ENCODE measurements around the gene GAB1. TPM values are rescaled to one million over a fixed set of nuclear protein-coding genes. Genes with fewer than 3 reads are reported as not detected.
A peak's percentile ranks its signal among the peaks of the same experiment; 100 is the strongest.
"Not testable (repeated sequence)": the region's sequence is repeated elsewhere in the genome, so short reads cannot be mapped to it uniquely, and the experiment has no call there.

GAB1 gene
- total RNA-seq, 1 donor from 2014 or later: 30.2 TPM

DNA sequence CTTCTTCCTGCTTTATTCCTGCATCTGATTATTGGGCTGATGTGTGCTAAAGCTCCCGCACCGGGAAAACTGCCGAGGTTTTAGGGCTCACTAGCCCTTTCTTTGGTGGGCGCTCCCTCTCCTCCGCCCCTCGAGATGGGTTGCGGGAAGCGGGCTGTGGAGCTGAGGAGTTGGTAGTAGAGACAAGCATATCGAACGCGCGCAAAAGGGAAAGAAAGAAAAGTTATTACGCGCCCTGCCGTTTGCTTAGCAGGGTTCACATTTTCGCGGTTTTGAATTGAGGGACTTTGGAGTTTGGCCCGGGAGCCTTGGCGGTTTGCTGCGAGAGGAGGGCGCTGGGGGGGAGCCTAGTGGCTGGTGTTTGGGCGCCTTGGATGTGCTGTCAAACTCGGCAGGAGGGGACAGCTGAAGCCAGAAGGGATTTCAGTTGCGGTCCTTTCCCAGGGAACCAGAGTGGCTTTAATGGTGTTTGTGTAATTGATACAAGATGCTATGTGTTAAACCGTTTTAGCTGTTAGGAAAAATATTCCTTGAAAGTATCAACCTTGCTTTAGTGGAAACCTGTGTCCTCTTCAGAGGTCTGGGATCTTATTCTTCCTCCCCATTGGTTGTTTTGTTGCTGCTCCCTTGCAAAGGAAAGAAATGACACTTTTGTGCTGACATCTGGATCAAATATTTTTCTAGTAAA, 1.1 kb downstream of the GAB1 start:
- DNase-seq (ENCODE audit: low spot score): peak; percentile 87

DNA sequence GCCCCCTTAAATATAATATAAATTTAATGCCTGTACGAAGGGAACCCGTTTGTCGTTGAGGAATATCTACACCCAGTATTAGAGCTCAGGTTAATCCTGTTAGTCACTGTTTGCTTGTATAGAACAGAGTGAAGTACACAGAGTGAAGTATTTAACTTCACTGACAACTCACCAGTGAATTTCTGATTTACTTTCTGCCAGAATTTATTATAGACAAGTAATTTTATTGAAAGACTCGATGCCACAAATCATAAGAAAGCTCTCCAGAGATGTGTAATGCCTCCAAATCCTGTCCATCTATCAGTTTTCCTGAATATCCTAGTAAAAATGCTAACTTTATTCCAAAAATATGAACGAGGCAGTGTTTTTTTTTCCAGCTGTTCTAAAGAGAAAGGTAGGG, 1.6 kb downstream of the GAB1 start:
- no peak for DNase-seq (ENCODE audit: low spot score)

DNA sequence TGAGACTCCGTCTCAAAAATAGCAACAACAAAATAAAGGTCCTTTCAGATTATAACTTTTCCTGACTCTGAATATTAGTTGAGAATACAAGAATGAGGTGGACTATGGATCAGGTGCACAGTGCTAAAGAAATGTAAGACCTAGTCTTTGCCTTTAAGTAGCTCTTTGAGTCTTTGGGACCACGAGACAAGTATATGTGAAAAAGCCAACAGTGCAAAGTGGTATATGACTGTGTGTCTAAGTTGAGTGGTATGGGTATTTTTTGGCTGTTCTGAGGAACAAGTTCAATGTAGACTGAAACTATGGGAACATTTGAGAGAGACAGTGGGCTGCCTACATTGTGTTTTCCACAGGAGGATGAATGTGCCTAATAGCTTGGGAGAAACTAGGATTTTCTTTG, 2.8 kb downstream of the GAB1 start:
- no peak for DNase-seq (ENCODE audit: low spot score)

DNA sequence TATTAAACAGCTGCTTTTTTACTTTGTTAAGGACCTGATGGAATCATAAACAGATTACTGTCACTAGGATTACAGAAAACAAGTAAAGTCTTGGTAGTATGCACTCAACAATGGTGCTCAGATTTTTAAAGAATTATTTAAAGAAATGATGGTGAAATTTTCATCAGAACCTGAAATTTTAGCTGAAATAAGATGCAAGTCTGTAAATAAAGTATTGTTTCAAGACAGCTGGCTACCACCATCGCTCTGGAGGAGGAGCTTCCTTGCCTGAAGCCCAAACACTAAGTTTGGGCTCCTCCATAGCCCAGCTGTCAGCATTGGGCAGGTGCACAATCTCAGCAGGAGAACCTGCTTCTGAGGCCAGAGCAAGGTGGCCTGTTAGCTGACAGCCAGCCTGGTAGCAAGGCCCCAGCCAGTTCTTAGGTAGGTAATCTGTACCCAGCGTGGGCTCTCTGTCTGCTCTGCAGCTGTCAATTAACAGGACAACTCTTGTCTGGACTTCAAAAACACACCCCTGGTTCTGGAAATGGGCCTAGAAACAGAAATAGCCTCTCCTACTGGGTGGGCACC, 4.6 kb downstream of the GAB1 start:
- peak; percentile 64 for DNase-seq (ENCODE audit: low spot score)

DNA sequence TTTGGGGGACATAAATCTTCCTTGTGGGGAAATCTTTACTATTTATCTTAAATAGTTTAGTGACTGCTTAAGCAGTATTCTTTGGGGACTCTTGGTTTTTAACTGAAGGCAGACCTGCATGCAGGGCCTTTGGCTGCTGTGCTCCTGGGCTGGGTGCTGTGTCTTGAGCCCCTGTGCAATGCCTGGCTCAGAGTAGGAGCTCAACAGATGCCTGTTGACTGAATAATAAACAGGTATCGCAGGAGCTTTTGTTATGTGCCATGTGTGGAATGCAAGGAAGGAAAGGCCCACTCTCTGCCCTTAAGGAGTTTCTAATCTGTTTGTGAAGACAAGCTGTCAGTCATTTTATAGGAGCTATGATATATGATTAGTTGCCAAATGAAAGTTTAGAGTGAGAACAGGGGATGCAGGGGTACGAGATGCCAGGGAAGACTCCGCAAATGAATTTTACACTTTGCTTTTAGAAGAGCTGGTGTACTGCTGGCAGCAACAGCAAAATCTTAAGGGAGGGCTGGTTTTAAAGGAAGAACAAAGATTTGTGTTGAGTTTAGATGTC, 6.7 kb downstream of the GAB1 start:
- no peak for DNase-seq (ENCODE audit: low spot score)

DNA sequence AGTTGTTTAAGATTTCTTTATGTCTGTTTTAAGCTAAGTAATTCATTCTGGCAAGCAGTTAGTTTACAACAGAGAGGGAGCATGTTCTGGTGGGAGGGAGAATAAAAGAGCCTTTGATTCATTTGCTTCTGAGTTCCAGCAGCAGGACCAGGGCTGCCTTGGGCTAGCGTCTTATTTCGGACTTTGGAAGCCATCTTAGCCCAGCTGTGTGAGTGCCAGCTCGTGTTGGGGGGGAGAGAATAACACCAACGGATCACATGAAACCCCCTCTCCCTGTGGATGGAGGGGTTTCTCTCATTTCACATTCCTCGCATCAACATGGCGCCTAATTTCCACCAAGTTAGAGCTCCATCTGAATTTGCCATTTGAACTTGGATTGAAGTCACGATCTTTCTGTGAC, 7.4 kb downstream of the GAB1 start:
- DNase-seq (ENCODE audit: low spot score): no peak

DNA sequence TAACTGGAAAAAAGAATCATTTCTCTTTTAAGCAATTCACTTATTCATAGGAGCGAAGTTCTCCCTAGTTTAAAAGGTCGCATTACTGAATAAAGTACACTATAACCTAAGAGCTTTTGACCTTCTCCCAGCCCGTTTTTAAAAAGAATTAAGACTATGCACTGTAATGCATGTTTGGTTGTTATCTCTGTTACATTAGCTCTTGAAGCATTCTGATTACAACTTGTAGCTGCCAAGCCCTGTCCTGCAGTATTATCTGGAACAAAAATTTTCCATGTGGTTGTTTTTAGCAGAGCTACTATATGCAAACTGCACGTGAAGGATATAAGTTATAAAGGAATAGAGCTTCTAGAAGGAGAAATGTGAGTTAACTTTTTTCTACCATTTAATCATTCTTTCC, 8.1 kb downstream of the GAB1 start:
- no peak for DNase-seq (ENCODE audit: low spot score)

DNA sequence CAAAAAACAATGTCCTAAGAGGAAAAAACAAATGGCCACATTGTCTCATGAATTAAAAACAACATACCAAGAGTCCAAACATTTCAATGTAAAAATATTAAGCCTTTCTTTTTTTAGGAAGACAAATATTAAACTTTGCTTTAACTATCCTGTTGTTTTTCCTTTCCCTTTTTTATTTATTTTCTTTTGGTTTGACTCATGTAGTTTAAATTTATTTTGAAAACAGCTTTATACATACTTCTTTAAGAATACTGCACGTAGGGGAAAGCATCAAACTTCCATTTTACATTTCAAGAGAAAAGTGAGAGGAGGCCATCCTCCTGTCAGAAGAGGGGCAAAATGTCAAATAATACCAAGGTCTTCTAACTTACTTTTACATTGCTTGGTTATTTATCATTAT, 8.7 kb downstream of the GAB1 start:
- no peak for DNase-seq (ENCODE audit: low spot score)

DNA sequence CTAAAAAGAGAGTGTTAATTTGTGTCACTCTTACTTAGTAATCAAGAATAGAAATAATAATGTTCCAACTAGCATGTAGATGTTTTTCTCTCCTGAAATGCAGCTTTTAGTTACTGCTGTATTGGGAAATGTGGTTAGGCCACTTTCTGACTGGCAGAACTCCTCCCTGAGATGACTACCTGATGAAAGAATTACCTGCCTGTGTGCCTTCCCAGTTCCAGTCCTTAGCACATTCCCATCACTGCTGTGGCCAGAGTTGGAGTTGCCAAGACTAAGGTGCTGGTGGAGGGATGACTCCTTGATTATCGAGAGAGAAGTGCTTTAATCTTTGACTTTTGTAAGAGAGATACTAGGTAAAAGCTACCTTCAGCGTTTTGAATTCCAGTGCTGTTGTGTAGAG, 9.5 kb downstream of the GAB1 start:
- no peak for DNase-seq (ENCODE audit: low spot score)

DNA sequence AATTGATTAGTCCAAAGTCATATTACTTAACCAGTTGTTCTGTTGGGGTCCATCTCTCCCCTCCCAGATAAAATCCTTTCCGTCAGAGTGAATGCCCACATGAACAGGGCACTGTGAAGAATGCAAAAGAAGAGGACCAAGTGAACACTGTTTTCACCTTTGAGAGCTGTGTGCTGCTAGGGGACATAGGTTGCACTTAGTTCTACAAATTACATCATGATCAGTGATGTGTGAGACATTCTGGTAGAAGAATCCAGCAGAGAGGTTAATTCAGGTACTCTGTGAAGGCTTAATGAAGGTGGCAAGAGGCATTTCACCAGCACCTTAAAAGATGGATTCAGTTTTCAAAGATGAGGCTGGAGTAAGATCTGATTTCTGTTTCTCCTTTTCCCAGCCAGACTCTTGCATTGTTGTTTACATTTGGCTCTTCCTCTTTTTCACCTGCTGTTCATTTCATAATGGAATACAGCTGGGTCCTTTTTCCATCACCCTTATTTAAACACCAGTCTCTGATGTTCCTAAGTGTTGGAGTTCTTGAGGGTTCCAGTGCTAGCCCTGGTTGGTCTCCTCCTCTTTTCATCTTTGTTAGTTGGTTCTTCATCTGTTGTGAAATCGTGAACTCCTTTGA, 10.9 kb downstream of the GAB1 start:
- no peak for DNase-seq (ENCODE audit: low spot score)

DNA sequence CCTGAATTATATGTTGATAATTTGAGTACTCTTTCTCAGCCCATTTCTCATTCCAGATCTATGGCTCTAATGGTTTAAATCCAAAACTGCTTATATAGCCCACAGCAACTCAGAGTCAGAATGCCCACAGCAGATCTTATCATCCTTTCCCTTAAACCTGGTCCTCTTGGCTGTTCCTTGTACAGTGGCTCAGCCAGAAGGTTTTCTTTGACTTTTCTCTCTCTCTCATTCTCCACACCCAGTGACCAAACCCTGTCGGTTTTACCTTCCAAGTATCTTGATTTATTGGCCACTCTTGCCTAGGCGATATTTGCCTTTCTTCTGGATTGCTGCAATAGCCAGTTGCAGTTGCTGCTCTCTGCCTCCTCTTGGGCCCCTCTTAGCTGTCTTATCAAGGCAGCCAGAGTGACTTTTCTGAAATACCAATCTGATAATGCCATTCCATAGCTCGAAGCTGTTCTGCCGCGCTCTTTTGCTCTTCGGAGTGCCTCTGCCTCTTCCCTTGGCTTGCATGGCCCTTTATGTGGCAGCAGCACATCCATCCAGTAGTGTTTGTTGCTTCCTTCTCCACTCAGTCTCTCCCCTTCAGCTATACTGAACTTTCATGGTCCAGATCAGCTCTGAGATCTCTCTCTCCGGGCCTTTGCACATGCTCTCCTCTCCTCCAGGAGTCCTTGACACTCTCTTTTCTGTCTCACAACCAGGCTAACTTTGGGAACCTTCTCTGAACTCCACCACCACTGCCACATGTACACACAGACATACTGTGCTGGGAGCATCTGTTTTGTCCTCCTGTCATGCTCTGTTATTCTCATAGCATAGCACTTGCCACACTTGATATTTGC, 11.8 kb downstream of the GAB1 start:
- DNase-seq (ENCODE audit: low spot score): no peak

DNA sequence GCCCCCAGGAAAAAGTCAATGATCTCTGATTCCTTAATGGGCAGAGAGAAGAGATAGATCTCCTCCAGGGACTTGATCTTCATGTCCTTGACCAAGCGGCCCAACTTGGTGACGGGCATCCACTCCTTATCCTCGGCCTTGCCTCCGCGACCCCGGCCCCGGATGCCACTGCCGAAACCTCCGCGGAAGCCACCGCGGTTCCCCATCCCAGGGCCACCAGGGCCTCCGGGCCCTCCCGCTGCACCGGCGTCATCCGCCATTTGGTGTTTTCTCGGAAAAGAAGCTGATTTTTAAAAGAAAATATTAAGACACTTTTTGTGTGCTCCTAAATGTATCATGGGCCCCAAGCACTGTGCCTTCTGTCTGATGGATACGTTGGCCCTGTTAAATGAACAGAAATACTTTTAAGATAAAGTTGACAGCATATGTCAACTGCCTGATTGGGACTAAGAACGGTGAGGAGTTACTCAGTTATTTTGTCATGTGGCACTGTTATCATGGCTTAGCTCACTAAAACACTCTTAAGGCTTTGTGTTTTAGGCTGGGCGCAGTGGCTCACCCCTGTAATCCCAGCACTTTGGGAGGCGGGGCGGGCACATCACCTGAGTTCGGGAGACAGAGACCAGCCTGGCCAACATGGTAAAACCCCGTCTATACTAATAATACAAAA, 13.3 kb downstream of the GAB1 start:
- not testable (repeated sequence) for DNase-seq (ENCODE audit: low spot score)

DNA sequence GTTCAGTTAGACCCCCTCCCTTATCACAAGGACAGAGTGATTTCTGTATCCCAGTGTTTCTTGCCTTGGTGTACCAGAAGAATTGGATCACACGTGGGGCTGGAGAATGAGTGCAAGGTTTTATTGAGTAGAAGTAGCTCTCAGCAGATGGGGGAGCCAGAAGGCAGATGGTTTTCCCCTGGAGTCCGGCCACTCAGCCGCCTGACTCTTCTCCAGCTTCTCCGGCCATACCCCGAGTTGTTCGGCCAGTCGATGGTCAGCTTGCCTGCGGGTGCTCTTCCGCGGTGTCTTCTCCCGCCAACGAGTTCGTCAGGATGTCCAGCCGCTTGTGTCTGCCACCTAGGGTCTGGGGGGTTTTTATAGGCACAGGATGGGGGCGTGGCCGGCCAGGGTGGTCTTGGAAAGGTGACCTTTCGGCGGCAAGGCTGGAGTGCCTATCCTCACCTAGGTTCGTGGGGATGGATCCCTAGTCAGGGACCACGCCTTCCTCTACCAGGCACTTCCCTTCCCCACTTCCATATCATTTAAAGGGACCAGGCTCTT, 14.5 kb downstream of the GAB1 start:
- no peak for DNase-seq (ENCODE audit: low spot score)

DNA sequence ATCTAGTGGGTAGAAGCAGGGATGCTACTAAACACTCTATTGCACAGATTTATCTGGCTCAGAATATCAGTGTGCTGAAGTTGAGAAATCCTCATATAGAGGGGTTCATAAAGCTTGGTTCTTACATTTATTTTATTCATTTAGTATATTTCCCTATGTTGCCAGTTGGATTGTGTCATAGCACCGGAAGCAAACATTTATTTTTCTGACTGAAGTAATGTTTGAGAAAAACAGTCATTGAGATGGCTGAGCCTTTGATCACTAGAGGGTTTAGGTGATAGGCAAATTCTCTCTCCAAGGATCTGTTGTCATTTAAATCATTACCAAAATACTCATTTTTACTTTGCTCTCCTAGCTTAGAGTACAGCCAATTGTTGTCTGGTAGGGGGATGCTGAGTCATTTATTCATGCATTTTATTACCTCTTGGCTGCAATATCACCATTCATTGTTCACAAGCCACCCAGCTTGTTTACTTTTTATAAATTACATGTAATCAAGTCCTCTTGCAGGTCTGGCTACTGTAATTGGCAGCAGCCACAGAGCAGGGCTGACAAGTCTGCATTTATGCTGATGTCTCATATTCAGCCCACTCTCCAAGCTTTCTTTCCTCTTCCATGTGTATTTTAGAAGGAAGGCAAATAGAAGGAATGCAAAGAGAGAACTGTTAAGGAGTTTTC, 15.2 kb downstream of the GAB1 start:
- DNase-seq (ENCODE audit: low spot score): no peak

DNA sequence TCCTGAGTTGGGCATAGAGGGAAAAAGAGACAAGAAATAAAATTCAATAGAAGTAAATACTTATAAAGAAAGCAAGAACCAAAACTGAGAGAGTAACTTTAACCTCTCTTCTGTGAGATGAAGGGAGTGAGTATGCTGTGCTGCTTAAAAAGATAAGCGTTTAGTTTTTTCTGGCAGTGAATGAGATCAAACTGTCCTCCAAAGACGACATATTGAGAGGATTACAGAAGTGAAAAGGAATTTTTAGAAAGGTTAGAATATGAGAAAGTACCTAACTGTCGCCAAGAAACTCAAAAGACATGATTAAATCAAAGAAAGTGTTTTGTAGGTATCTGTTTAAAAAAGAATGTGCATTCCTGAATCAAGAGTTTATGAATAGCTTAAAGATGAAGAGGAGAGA, 16.0 kb downstream of the GAB1 start:
- no peak for DNase-seq (ENCODE audit: low spot score)

DNA sequence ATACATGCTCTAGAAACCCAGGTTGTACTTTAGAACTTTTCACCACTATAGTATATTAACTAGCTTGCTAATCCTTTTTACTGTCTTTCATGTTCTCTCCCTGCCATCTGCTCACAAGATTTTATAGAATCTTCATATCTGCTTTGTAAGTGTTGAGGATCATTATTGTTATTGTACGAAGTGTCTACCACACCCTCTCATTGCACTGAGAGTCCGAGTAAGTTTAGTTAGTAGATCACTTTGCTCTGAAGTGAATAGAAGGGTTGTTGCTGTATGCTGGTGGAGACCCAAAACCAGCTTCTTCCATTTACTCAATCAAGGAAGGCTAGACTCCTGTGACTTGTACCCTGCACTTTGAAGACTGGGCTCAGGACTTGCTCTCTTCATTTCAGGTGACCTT, 17.1 kb downstream of the GAB1 start:
- DNase-seq (ENCODE audit: low spot score): no peak

DNA sequence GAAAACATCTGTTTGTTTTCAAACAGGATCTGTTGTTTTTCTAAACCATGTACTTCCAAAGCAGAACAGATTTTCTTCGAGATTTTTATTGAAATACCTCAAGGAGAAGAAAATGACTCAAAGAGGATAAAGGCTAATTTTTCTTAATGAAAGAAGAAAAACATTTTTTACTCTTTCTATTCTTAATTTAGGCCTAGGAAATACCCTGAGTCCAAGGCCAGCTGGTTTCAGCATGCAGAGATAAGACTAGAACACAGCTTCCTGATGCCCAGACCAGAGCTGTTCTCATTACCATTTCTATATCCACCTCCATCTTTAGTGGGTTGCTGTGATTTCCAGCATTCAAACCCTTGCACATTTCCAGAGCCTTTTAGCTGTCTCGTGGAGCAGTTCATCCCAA, 18.3 kb downstream of the GAB1 start:
- DNase-seq (ENCODE audit: low spot score): no peak

DNA sequence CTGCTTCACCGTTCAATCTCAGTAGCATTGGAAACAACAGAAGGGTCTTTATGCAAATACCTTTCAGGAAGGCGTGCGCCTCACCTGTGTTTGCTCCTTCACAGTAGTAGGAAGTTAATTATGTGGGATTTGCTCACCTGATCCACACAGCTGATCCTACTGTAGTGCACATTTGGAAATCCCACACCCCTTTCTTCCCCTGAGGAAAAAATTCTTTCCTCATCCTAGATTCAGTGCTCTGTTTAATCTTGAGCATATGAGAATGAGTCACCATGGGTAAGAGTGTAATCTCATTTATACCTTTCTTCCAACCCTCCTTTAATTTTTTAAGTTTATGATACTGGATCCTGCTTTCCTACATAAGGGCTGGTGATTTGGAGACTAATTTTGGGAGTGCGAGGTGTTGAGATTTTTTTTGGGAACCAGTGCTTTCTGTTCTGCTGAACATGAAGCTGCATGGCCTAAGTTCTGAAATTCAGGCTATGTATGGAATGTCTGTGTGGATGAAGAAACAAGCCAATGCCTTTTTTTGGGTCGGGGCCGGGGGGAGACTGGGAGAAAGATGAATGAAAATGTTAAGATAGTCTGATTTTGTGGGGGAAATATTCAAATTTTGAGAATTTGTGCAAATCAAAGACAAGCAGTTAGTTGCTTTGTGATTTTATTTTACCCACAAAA, 19.0 kb downstream of the GAB1 start:
- no peak for DNase-seq (ENCODE audit: low spot score)

DNA sequence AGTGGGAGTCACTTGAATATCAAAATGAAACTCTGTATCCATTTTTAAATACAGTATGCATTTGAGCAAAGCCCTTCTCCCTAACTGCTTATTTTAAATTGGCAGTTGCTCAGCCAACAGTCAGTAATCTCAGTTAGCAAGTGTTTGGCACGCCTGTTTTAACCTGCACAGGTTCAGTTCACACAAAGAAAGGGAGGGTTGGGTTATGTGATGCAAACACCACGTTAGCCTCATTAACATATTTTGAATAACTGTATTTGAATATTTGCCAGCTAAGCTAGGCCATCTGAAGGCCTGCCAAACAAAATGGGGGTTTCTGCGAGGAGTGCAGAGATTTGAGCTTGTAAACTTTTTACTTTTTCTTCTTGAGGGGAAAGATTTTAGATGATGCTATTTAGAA, 19.8 kb downstream of the GAB1 start:
- DNase-seq (ENCODE audit: low spot score): no peak
